NCI-H128 (cell line): ENCODE measurements around the gene RORB.

Experiments
- DNase-seq: peaks from one replicate; lab custom pipeline; 2025; ENCODE audit not compliant: unreplicated experiment; lab: John Stamatoyannopoulos, UW

Gene RORB

DNA sequence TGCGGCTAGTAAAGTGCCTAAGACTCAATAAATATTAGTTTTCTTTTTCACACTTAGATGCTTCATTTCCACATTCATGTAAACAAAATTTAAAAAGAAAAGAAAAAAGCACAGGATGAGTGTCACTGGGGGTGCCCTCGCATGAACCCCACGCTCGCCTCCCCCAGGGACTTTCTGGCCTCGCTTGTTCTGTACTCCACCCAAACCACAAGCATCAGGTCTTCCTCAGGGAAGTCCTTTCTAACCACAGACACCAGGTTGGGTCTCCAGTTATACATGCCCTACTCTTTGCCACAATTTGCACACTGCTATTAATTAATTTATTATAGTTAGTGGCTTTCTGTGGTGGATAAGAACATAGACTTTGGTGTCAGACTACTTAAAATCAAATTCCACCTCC, 92.4 kb downstream of the RORB start:
- DNase-seq: no peak

DNA sequence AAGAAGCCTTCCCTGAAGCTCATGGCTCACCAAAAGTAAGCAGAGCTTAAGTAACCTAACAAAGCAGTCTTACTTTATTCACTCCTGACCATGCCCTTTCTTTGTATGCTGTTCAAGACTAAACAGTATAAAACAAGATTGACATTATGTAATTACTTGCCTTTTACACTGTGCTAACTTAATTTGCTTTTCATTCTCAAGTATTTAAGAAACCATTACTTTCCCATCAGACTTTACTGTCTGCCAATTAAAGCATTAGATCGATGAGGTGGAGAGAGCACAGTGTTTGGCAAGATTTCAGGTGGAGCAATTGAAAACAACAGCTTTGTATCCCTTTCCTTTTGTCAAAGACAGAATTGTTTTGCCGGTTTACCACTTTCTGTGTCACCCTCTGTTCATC, 98.2 kb downstream of the RORB start:
- DNase-seq: no peak

GRCh38 chr9:74598874-74599273, 101.7 kb downstream of the RORB start:
- DNase-seq: no peak

DNA sequence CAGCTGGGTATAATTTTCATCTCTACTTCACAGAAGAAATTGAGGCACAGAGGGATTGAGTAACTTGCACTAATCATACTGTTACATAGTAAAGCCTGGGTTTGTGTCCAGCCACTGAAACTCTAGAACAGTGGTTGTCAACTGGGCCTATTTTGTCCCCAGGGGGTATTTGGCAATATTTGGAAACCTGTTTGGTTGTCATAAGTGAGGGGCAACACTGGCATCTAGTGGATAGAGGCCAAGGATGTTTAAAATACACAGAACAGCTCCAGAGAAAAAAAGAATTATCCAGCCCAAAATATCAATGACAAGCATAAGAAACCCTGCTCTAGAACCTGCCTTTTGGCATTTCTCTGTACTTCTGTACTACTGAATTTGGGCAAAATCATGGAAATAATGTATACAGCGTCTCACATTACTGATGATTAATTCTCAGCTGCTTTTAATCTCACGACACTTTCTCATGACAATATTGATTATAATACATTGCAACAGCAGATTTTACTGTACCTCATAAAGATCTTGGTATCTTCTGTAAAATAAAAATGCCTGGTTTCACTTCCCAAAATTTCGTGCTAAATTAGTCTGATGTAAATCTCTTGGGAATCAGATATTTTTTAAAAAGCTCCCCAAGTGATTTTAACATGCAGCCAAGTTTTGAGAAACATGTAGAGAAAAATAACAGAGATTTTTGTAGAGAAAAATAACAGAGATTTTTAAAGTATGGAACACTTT, 112.7 kb downstream of the RORB start:
- peak; percentile 3 for DNase-seq

DNA sequence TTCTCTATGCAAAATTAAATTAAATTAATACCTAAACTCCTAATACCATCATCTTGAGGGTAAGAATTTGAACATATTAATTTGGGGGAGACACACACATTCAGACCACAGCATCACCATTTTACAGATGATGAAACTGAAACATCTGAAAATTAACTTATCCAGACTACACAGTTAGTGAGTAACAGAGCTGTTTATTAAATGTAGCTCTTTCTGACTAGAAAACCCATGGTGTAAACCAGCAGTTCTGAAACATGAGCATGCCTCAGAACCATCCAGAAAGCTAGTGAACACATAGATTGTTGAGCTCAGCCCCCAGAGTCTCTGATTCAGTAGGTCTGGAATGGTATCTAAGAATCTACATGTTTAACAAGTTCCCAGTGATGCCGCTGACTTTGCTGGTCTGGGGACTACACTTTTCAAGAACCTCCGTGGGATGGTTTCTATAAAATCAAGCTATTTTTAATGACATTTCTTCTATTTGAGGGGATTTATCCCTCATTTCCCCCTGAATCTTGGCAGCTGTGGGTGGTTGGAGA, 113.5 kb downstream of the RORB start:
- no peak for DNase-seq

- no peak for DNase-seq
Measured at GRCh38 chr9:74630228-74630627, 133.1 kb downstream of the RORB start.

- no peak for DNase-seq
Measured at GRCh38 chr9:74639112-74639511, 142.0 kb downstream of the RORB start.

GRCh38 chr9:74642376-74642775, 145.2 kb downstream of the RORB start:
- DNase-seq: no peak

DNA sequence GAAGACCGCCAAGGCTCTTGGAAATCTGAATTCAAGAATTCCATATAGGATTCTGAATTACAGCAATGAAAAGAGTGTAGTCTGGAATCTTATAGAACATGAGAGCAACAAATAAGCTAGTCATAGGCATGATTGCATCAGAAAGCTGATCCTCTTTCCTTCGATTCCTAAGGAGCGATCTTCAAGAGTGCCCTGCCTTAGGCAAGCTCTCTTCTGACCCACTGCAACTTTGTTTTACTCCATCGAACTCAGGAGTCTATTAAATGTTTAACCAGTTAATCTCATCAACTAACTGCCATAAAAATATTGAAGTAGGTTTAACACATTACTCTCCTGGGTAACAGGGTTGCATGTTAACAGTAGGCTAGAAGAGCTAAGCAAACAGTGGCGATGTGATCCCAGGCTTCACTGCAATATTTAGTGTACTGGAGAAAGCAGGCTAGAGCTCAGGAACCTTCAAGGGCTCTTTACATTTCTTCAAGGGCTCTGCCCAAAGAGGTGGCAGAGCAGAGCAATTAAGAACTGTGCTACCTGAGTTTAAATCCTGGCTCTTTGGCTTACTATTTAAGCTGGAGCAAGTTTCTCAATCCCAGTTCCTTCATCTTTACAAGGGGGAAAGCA, 146.3 kb downstream of the RORB start:
- no peak for DNase-seq

DNA sequence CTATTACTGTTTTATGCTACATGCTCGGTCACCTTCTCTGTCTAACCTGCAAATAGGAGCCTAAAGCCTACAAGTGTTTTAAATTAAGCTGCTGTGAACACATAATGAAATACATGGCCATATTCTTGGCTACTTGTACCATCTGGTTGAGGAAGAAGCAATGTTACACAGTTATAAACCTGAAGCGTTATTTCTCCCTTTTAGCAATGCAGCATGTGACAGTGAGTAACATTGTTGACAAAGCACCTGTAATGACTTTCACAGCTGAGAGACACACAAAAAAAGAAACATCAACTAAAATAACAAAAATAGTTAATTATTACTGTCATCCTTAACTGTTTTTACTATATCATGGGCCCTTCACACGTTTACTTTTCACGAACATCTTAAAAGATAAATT, 146.9 kb downstream of the RORB start:
- no peak for DNase-seq

- DNase-seq: peak; percentile 2
Measured at GRCh38 chr9:74645007-74645639, 148.0 kb downstream of the RORB start.

DNA sequence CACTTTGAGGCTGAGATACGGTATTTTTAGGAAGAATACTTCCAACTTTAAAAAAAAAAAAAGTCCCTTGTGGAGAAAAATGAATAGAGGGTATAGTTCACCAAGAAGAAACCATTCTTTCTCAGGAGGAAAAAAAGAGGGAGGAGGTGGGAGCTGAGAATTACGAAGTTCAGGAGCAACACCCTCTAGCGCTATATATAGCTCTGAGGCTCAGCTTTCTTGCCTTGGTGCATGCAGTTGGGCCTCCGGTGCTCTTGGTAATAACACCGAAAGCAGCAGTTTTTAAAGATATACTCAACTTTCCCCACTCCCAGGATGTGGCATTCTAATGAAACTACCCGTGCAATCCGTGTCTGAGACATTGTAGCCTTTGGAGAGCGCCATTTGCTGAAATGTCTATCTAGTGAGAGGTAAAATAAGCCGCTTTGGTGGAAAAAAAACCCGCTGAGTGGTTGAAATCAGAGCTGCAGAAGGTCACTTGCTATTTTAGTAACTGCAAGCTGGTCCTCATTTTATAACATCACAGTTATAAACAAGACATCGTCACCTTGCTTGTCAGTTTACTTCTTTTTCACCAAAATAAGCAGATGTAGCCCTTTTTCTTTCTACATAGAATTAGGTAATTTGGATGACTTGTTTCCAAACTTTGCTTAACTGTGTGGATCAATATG, 156.4 kb downstream of the RORB start:
- DNase-seq: no peak

DNA sequence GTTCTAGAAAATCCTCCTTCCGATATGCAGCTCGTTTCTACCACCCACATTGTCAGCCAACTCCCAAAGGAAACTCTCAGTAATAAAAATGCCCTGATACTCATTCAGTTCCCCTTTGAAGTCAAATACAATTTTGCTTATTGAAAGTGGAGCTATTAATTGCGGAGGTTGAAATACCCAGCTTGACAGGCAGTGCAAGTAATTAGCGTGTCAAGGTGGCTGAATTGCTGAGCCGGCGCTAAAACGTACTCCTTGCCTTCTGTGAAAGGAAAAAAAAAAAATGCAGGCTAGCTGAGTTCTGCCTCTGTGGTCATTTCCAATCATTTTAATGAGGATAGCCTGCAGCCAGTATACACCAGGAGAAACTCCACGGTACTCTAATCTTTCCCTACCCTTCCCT, 165.5 kb downstream of the RORB start:
- DNase-seq: no peak

- no peak for DNase-seq
Measured at GRCh38 chr9:74663439-74663838, 166.3 kb downstream of the RORB start.

DNA sequence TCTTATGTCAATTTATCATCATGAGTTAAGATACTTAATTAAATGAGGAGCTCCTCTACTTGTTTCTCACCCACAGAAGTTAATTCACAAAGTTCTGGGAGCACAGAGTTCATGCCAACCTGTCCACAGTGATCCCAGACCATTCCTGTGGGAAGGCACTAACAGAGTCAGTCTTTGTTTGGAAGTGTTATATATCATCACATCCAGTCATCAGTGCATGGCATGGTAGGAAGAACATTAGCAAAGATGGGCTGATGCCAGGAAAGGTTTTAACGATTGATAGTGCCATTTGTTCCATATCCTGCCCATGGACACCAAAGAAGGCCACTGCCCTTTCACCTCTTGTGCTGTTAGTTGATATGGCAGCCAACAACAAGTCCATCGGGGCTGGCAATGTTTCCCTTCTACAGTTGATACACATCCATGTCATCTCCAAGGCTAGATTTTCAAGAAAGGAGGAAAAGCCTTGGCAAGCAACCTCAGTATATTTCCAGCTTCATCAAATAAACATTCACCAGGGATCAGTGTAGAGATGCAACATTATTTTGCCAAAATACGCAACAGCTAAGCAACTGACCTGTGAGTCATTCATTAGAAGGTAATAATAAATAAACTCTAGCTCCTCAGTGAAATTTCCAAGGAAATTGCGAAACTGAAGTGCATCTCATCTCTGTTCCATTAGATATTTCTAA, 169.6 kb downstream of the RORB start:
- DNase-seq: no peak

GRCh38 chr9:74672237-74672636, 175.1 kb downstream of the RORB start:
- DNase-seq: no peak

DNA sequence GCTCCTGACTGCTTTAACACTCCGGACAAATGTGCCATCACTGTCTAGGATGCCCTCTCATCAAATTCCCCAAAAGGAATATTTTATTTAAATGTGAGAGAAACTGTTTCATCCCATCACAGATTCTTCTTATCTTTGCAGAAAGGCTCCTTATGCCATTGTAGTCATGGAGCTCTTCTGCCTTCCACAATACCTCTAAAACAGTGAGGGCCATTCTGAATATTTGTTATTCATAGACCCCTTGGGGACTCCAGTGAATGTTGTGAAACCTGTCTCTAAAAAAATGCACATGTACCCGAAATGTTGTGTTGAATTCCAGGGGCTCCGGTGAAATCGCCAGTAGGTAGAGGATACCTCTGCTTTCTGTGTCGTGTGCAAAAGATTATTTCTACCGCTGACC, 176.9 kb downstream of the RORB start:
- DNase-seq: no peak

GRCh38 chr9:74681906-74682305, 184.8 kb downstream of the RORB start:
- no peak for DNase-seq

GRCh38 chr9:74683322-74683721, 186.2 kb downstream of the RORB start:
- DNase-seq: no peak

- DNase-seq: no peak
Measured at GRCh38 chr9:74691058-74691457, 193.9 kb downstream of the RORB start.

DNA sequence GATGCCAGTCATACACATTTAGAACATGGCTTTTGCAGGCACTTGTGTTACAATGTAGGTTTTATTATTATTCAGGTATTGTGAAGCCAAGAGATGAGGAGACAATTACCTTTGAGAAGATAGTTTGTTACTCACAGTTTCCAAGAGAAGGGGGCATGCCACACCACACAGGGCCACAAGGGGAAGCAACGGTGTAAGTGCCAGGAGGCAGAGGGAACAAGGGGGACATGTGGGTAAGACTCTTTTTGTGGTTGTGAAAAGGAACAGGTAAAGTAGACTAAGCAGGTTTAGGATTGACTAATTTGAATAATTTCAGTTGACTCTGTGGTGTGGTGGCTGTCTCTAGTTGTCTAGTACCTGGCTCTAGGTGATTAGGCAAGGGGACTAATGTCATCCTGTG, 199.4 kb downstream of the RORB start:
- no peak for DNase-seq
